Bronchial epithelial cell (primary cell): ENCODE data around the gene TMEM18. TPM values are rescaled to one million over a fixed set of nuclear protein-coding genes. Genes with fewer than 3 reads are reported as not detected.

Experiments used
- DNase-seq: peaks from one replicate; pipeline ENCODE4 v3.0.0-alpha.2; 2010; ENCODE audit warnings: low read depth
- FAIRE-seq: peaks from 2 replicates; lab custom pipeline; 2011; peaks lifted over from hg19 to GRCh38; lab: Jason Lieb, UNC
- H3K27me3 ChIP-seq: 2 replicates; pipeline ENCODE4 v1.5.1; 2011; ENCODE audit warnings: low read length; ENCODE audit not compliant: control insufficient read depth, insufficient read depth
- H3K36me3 ChIP-seq: 2 replicates; pipeline ENCODE4 v1.5.1; 2011; ENCODE audit warnings: low read length; ENCODE audit not compliant: control insufficient read depth, insufficient read depth
- H3K4me3 ChIP-seq: 2 replicates; pipeline ENCODE4 v1.5.1; 2011; ENCODE audit warnings: mild to moderate bottlenecking, low read depth, low read length, control low read depth
- CTCF ChIP-seq: IDR thresholded peaks from 2 replicates; pipeline ENCODE4 v1.5.1; 2011; ENCODE audit warnings: mild to moderate bottlenecking, moderate library complexity, low read length, control low read depth, inconsistent platforms; ENCODE audit not compliant: insufficient read depth, severe bottlenecking
- total RNA-seq: library from RNA; depleted of rRNA; stranded (reverse); fragments of >200 nt; gene quantifications from 2 replicates; pipeline ENCODE4 v1.2.1, GENCODE V29; 2014

Gene TMEM18
- total RNA-seq, 1 donor from 2014 or later, result 30.5 TPM

GRCh38 chr2:665340-666073, 11.7 kb downstream of the TMEM18 start:
- no peak overlapping the region for H3K4me3 ChIP-seq
- H3K27me3 ChIP-seq, result peaks cover 4% of the 10 kb centered on the region
- H3K36me3 ChIP-seq, result peaks cover 6% of the 10 kb centered on the region
- peak; percentile 83 for FAIRE-seq
- no peak for DNase-seq
- no peak for TF ChIP-seq CTCF

GRCh38 chr2:664063-664462, 13.1 kb downstream of the TMEM18 start:
- peaks cover 2% of the 10 kb centered on the region for H3K36me3 ChIP-seq
- no peak overlapping the region for H3K4me3 ChIP-seq
- peaks cover 4% of the 10 kb centered on the region for H3K27me3 ChIP-seq
- TF ChIP-seq CTCF, result no peak
- DNase-seq (no peak), FAIRE-seq (no peak)

- H3K4me3 ChIP-seq, result no peak overlapping the region
- H3K36me3 ChIP-seq, result no peaks in the 10 kb centered on the region
- peaks cover 4% of the 10 kb centered on the region for H3K27me3 ChIP-seq
- no peak for TF ChIP-seq CTCF
- FAIRE-seq, result no peak
- DNase-seq, result no peak
These were observed 14.0 kb downstream of the TMEM18 start for GRCh38 chr2:663221-663620.

- no peak overlapping the region for H3K4me3 ChIP-seq
- FAIRE-seq (no peak), DNase-seq (no peak)
- H3K27me3 ChIP-seq, result peaks cover 4% of the 10 kb centered on the region
- no peak for TF ChIP-seq CTCF
- no peaks in the 10 kb centered on the region for H3K36me3 ChIP-seq
These were observed 15.9 kb downstream of the TMEM18 start for GRCh38 chr2:661360-661635.

GRCh38 chr2:660586-661359, 16.4 kb downstream of the TMEM18 start:
- FAIRE-seq, result no peak
- no peaks in the 10 kb centered on the region for H3K36me3 ChIP-seq
- no peak for DNase-seq
- TF ChIP-seq CTCF, result no peak
- no peak overlapping the region for H3K4me3 ChIP-seq
- H3K27me3 ChIP-seq, result peaks cover 4% of the 10 kb centered on the region

- no peak overlapping the region for H3K4me3 ChIP-seq
- no peaks in the 10 kb centered on the region for H3K36me3 ChIP-seq
- peaks cover 4% of the 10 kb centered on the region for H3K27me3 ChIP-seq
- no peak for TF ChIP-seq CTCF
- FAIRE-seq (no peak), DNase-seq (no peak)
These were observed 17.2 kb downstream of the TMEM18 start for GRCh38 chr2:660029-660428.
